HEK293T (cell line): ENCODE data around the gene NDUFAF5.

ENCODE experiments used
- CTCF ChIA-PET: fragments of 350-600 bp; formaldehyde crosslinking; extraction: SDS; loops from one replicate; lab custom pipeline; 2021; ENCODE audit warnings: antibody characterized with exemption, inconsistent platforms; lab: Yijun Ruan, JAX
- POLR2A ChIA-PET: fragments of 350-600 bp; formaldehyde crosslinking; extraction: SDS; loops from one replicate; lab custom pipeline; 2020; ENCODE audit warnings: antibody characterized with exemption, inconsistent platforms; lab: Yijun Ruan, JAX
- DNase-seq: peaks from one replicate; pipeline ENCODE4 v3.0.0; 2012; ENCODE audit warnings: mixed read lengths; ENCODE audit errors: extremely low spot score
- ARNT ChIP-seq: fragments of 450-650 bp; IDR thresholded peaks from 2 replicates; pipeline ENCODE4 v1.6.1; 2017; ENCODE audit warnings: mild to moderate bottlenecking
- BHLHE40 ChIP-seq: fragments of 450-650 bp; IDR thresholded peaks from 2 replicates; pipeline ENCODE4 v1.6.1; 2016; ENCODE audit warnings: mild to moderate bottlenecking, moderate library complexity, borderline replicate concordance
- CTBP1 ChIP-seq: fragments of 450-650 bp; IDR thresholded peaks from 2 replicates; pipeline ENCODE4 v1.6.1; 2016; ENCODE audit warnings: borderline replicate concordance
- ELF4 ChIP-seq: fragments of 450-650 bp; IDR thresholded peaks from 2 replicates; pipeline ENCODE4 v1.6.1; 2017; ENCODE audit warnings: antibody characterized with exemption
- FOXA1 ChIP-seq: fragments of 450-650 bp; IDR thresholded peaks from 2 replicates; pipeline ENCODE4 v1.6.1; 2016; ENCODE audit warnings: mild to moderate bottlenecking
- FOXK2 ChIP-seq: fragments of 450-650 bp; IDR thresholded peaks from 2 replicates; pipeline ENCODE4 v1.6.1; 2016; ENCODE audit warnings: mild to moderate bottlenecking
- FOXM1 ChIP-seq: fragments of 450-650 bp; IDR thresholded peaks from 2 replicates; pipeline ENCODE4 v1.6.1; 2017; ENCODE audit warnings: mild to moderate bottlenecking, borderline replicate concordance
- HDGF ChIP-seq: fragments of 450-650 bp; IDR thresholded peaks from 2 replicates; pipeline ENCODE4 v1.6.1; 2017; ENCODE audit warnings: antibody characterized with exemption, borderline replicate concordance
- L3MBTL2 ChIP-seq: fragments of 450-650 bp; conservative IDR thresholded peaks from 2 replicates; pipeline ENCODE4 v1.6.1; 2016; ENCODE audit warnings: mild to moderate bottlenecking
- LEF1 ChIP-seq: fragments of 450-650 bp; IDR thresholded peaks from 2 replicates; pipeline ENCODE4 v1.6.1; 2017; ENCODE audit warnings: mild to moderate bottlenecking, borderline replicate concordance
- NFRKB ChIP-seq: fragments of 450-650 bp; IDR thresholded peaks from 2 replicates; pipeline ENCODE4 v1.6.1; 2016; ENCODE audit warnings: mild to moderate bottlenecking, moderate library complexity
- SP1 ChIP-seq: fragments of 450-650 bp; IDR thresholded peaks from 2 replicates; pipeline ENCODE4 v1.6.1; 2017
- SUZ12 ChIP-seq: fragments of 450-650 bp; IDR thresholded peaks from 2 replicates; pipeline ENCODE4 v1.6.1; 2016; ENCODE audit warnings: mild to moderate bottlenecking
- TARDBP ChIP-seq: fragments of 450-650 bp; IDR thresholded peaks from 2 replicates; pipeline ENCODE4 v1.6.1; 2016
- ZNF384 ChIP-seq: fragments of 450-650 bp; IDR thresholded peaks from 2 replicates; pipeline ENCODE4 v1.6.1; 2016
- TF ChIP-seq, protein P1 (sequence below): fragments of 450-650 bp; IDR thresholded peaks from 2 replicates; pipeline ENCODE4 v1.6.1; 2016

NDUFAF5 gene

DNA sequence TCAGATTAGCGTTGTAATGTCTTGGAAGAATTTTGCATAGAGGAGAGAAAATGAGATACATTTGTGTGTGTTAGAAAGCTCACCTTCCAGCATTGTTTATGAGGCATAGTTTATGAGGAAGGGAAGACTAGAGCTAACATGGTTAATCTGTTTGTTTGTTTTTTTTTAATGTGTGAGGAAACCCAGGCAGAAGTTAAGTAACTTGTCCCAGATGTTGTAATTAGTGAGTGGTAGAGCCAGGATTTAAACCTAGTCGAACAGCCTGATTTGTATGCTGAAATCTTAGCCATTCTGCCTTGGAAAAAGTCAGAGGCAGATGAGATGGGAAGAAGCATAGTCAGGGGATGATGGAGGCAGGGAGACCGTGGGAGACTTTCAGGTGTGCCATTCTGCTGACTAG is 29.1 kb downstream of the NDUFAF5 start:
- TF ChIP-seq TARDBP (no peak), LEF1 (no peak), CTBP1 (no peak), ZNF384 (no peak)
- CTCF ChIA-PET: no interaction called here
- DNase-seq: no peak
- POLR2A ChIA-PET: no interaction called here

DNA sequence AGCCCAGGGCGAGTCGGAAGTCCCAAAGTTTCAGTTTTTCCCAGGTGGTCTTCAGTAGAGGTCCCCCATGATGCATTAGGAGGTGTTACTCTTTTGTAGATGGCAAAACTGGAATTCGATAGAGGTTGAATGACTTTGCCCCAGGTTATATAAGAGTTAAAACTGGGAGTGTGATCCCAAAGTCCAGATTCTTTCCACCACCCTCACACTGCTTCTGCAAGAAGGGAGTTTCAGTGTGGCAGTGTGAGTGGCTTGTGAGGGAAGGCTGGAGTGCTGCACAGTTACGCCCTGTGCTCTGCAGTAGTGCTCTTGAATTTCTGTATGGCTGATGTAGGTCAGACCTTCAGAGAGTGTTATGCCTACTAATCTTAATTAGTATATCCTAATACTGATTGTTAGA is 29.8 kb downstream of the NDUFAF5 start:
- ChIA-PET POLR2A (no interaction called here), CTCF (no interaction called here)
- no peak for DNase-seq
- TF ChIP-seq ELF4: no peak
- no peak for TF ChIP-seq LEF1
- TF ChIP-seq L3MBTL2: no peak
- no peak for TF ChIP-seq TARDBP
- TF ChIP-seq FOXK2: no peak
- TF ChIP-seq FOXA1: no peak
- no peak for TF ChIP-seq HDGF
- no peak for TF ChIP-seq SP1
- no peak for TF ChIP-seq FOXM1
- no peak for TF ChIP-seq NFRKB
- TF ChIP-seq, protein P1, sequence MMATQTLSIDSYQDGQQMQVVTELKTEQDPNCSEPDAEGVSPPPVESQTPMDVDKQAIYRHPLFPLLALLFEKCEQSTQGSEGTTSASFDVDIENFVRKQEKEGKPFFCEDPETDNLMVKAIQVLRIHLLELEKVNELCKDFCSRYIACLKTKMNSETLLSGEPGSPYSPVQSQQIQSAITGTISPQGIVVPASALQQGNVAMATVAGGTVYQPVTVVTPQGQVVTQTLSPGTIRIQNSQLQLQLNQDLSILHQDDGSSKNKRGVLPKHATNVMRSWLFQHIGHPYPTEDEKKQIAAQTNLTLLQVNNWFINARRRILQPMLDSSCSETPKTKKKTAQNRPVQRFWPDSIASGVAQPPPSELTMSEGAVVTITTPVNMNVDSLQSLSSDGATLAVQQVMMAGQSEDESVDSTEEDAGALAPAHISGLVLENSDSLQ: no peak
- TF ChIP-seq ARNT: no peak

DNA sequence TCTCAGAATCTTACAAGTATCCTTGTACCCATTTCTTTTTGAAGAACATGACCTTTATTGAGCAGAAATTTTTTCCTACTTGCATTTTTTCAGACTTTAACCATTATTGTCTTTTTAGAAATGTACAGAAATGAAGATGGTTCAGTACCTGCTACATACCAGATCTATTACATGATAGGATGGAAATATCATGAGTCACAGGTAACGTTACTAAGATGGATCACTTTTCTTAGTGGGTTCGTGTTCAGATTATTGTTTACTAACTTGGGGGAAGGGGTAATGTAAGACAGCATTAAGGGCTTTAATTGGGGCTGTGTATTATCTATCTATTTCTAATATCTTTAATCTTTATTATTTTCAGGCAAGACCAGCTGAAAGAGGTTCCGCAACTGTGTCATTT is 31.9 kb downstream of the NDUFAF5 start:
- no peak for DNase-seq
- POLR2A ChIA-PET: no interaction called here
- TF ChIP-seq SP1 (no peak), HDGF (no peak), BHLHE40 (no peak), LEF1 (no peak), CTBP1 (no peak), FOXA1 (no peak)
- CTCF ChIA-PET: no interaction called here

DNA sequence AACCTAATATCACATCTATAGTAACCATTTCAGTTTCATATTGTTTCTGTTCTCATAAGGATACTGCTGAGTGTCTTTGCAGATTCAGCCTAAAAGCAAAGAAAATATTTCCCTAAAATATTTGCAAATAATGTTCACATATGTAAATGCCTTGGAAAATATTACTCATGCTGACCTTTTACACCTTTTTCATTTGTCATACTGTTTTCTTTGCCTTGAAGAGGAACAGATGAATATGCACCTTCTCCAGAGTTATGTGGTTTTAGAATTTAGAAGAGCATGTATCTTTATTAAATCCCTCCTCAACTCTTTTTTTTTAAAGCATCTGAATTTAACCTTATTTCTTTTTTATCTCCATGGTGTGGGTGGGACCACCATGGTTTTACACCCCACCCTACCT is 32.5 kb downstream of the NDUFAF5 start:
- POLR2A ChIA-PET: no interaction called here
- CTCF ChIA-PET: no interaction called here
- TF ChIP-seq NFRKB (no peak), TARDBP (no peak)
- DNase-seq: no peak

DNA sequence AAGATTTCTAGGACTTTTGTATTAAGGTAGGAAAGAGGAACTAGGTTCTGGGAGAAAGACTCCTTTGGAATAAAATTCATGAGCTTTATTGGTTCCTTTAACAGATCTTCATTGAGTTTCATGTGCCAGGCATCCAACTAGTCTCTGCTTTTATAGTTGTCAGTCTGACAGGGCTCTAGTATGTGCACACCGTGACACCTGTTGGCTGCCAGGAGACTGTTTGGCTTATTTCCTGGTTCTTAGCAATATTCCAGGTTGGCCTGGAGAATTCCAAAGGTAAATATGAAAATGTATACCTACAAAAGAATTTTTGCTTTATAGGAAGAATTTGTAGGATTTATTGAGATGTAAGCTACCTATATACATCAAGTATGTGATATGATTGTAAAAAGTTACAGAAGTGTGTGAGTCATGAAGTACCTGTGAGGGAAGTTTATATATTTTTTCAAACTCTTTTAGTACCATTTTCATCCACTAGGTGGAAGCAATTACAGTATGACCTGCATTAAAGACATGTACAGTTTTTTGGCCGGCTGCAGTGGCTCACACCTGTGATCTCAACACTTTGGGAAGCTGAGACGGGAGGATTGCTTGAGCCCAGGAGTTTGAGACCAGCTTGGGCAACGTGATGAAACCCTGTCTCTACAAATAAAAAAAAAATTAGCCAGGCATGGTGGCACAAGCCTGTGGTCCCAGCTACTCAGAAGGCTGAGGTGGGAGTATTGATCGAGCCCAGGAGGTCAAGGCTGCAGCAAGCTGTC is 35.2 kb downstream of the NDUFAF5 start:
- TF ChIP-seq L3MBTL2 (no peak), CTBP1 (no peak), TARDBP (no peak), LEF1 (no peak), SP1 (no peak), BHLHE40 (no peak), ELF4 (no peak), NFRKB (no peak), SUZ12 (no peak), ARNT (no peak), FOXA1 (no peak), FOXM1 (no peak), ZNF384 (no peak), HDGF (no peak), FOXK2 (no peak)
- TF ChIP-seq, protein P1: no peak
- POLR2A ChIA-PET: interaction anchor here (0.6 kb wide), 1 partner anchor 323 kb away, joined by 4 read pairs; no protein-coding TSS in a partner anchor
- CTCF ChIA-PET: interaction anchor here (0.6 to 1.3 kb wide), 3 partner anchors 11 to 705 kb away, joined by 3 to 5 read pairs (median 3); no protein-coding TSS in a partner anchor
- peak; percentile 39 for DNase-seq

DNA sequence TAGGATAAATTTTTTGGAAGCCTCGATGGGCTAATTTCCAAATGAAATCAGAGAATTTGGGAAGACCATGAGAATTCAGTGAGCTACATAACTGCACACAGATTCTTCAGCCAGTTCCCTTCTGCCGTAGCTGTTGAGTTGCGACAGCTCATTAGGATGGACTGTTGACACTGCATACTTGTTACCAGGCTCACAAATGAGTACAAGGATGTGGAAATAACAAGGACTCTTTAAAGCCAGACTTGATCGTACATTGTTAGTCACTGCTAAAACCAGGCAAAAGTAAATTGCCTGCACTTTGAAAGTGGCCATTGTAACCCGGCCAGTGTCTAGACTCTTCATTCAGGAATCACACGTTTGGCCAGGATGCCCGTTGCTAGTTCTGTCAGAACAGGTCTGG is 37.0 kb downstream of the NDUFAF5 start:
- TF ChIP-seq BHLHE40 (no peak), ELF4 (no peak), FOXK2 (no peak), FOXA1 (no peak), ZNF384 (no peak), SUZ12 (no peak), FOXM1 (no peak), HDGF (no peak)
- CTCF ChIA-PET: no interaction called here
- POLR2A ChIA-PET: interaction anchor here (0.9 kb wide), 1 partner anchor 37 kb away, joined by 3 read pairs; the partner anchor contains the start of genes ESF1 and NDUFAF5
- DNase-seq: no peak

DNA sequence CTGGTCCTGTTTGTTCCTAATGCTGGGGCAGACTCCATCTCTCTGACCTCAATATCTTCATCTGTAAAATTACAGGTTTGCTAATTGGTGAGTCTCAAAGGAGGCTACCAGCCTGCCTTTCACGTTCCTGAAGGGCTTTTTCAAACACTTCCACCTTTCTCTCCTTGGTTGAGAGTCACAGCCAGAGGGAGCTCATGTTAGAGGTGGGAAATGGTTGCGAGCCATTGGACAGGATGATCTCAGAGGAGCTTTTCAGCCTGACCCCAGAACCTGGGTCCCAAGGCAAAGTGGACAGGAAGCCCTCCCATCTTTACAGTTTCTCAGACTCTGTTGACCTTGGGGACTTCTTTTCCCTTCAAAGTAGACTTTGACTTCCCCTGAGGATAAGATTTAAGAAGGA is 37.6 kb downstream of the NDUFAF5 start:
- DNase-seq: no peak
- ChIA-PET CTCF (no interaction called here), POLR2A (interaction anchor here (0.9 kb wide), 1 partner anchor 38 kb away, joined by 3 read pairs; the partner anchor contains the start of genes ESF1 and NDUFAF5)
- TF ChIP-seq ARNT (no peak), CTBP1 (no peak), FOXM1 (no peak), HDGF (no peak), SP1 (no peak), ELF4 (no peak), ZNF384 (no peak), FOXA1 (no peak), TARDBP (no peak), FOXK2 (no peak), L3MBTL2 (no peak), NFRKB (no peak), LEF1 (no peak), BHLHE40 (no peak)
